ENCODE results near the gene COL8A2. TPM values are rescaled to one million over a fixed set of nuclear protein-coding genes. Genes with fewer than 3 reads are reported as not detected.

Gene COL8A2
- total RNA-seq (10 to 100 TPM; 37.5 to 48.5 TPM), polyA plus RNA-seq (10 to 100 TPM; 17.4 to 18.4 TPM)
- long read RNA-seq, donor 1, partial matches to known transcripts = 0 of 123 reads
- long read RNA-seq, donor 1, other reads (novel, unspliced or antisense) = 123 of 123 reads
- long read RNA-seq, donor 2, full-length matches to known transcripts = 30 of 83 reads
- long read RNA-seq, donor 2, partial matches to known transcripts = 0 of 83 reads
- long read RNA-seq, donor 2, other reads (novel, unspliced or antisense) = 53 of 83 reads

- Histone ChIP-seq H3K9me3 (ENCODE audit: control insufficient read depth, low read length) (no peaks in the 10 kb centered on the region), H3K36me3 (ENCODE audit: control insufficient read depth in 1 of 2, insufficient read depth in 2 of 2, low read length in 1 of 2) (no peaks in the 10 kb centered on the region), H3K27ac (ENCODE audit: low read depth in 1 of 2, low read length in 2 of 2) (peak within 1 kb of the TSS; percentile 35 to 50), H3K27me3 (ENCODE audit: control insufficient read depth in 1 of 2, insufficient read depth in 2 of 2, low read length in 1 of 2) (no peaks in the 10 kb centered on the region), H3K4me1 (ENCODE audit: control insufficient read depth in 1 of 2, insufficient read depth in 2 of 2, low read length in 2 of 2) (no peaks in the 10 kb centered on the region), H3K4me3 (ENCODE audit: low read length in 2 of 2) (peak within 1 kb of the TSS; percentile 51 to 65)
- ATAC-seq (ENCODE audit: low FRiP score) = peak; percentile 86
- WGBS, 2 donors = 10 to 22% methylated on average over 33 to 77 of the region's 77 CpGs
- DNase-seq = peak; percentile 75 to 91
- intact Hi-C loops (cut with DNase I) = no loop called here
These were observed at the start of gene COL8A2 for GRCh38 chr1:36125129-36125991. Gene COL8A2, minus strand, starts transcription at chr1:36125222. Its CDS starts 24,980 bp downstream, at chr1:36100242.

GRCh38 chr1:36174713-36175112, 49.7 kb upstream of the COL8A2 start:
- H3K4me1 ChIP-seq (ENCODE audit: control insufficient read depth in 1 of 2, insufficient read depth in 2 of 2, low read length in 2 of 2) = no peaks in the 10 kb centered on the region
- 57 to 62% methylated on average over 11 of the region's 11 CpGs for WGBS, 2 donors
- no peak for ATAC-seq (ENCODE audit: low FRiP score)
- DNase-seq = no peak
- H3K27ac ChIP-seq (ENCODE audit: low read depth in 1 of 2, low read length in 2 of 2) = peak overlapping the region; percentile 34 to 48
- intact Hi-C loops (cut with DNase I) = no loop called here
- no peaks in the 10 kb centered on the region for H3K9me3 ChIP-seq (ENCODE audit: control insufficient read depth, low read length)
- H3K4me3 ChIP-seq (ENCODE audit: low read length in 2 of 2) = no peak overlapping the region
- peaks cover 0 to 40% of the 10 kb centered on the region in 2 donors for H3K36me3 ChIP-seq (ENCODE audit: control insufficient read depth in 1 of 2, insufficient read depth in 2 of 2, low read length in 1 of 2)
- no peaks in the 10 kb centered on the region for H3K27me3 ChIP-seq (ENCODE audit: control insufficient read depth in 1 of 2, insufficient read depth in 2 of 2, low read length in 1 of 2)

GRCh38 chr1:36172983-36173382, 48.0 kb upstream of the COL8A2 start:
- peaks cover 0 to 29% of the 10 kb centered on the region in 2 donors for H3K36me3 ChIP-seq (ENCODE audit: control insufficient read depth in 1 of 2, insufficient read depth in 2 of 2, low read length in 1 of 2)
- no peaks in the 10 kb centered on the region for H3K27me3 ChIP-seq (ENCODE audit: control insufficient read depth in 1 of 2, insufficient read depth in 2 of 2, low read length in 1 of 2)
- no peaks in the 10 kb centered on the region for H3K4me1 ChIP-seq (ENCODE audit: control insufficient read depth in 1 of 2, insufficient read depth in 2 of 2, low read length in 2 of 2)
- ATAC-seq (ENCODE audit: low FRiP score) = no peak
- H3K4me3 ChIP-seq (ENCODE audit: low read length in 2 of 2) = no peak overlapping the region
- no peak overlapping the region for H3K27ac ChIP-seq (ENCODE audit: low read depth in 1 of 2, low read length in 2 of 2)
- no peak for DNase-seq
- H3K9me3 ChIP-seq (ENCODE audit: control insufficient read depth, low read length) = no peaks in the 10 kb centered on the region
- WGBS, 2 donors = 91 to 93% methylated on average over 2 of the region's 2 CpGs
- intact Hi-C loops (cut with DNase I) = no loop called here

- no peak for ATAC-seq (ENCODE audit: low FRiP score)
- no peak overlapping the region for H3K27ac ChIP-seq (ENCODE audit: low read depth in 1 of 2, low read length in 2 of 2)
- no peak for DNase-seq
- no peaks in the 10 kb centered on the region for H3K27me3 ChIP-seq (ENCODE audit: control insufficient read depth in 1 of 2, insufficient read depth in 2 of 2, low read length in 1 of 2)
- H3K4me1 ChIP-seq (ENCODE audit: control insufficient read depth in 1 of 2, insufficient read depth in 2 of 2, low read length in 2 of 2) = no peaks in the 10 kb centered on the region
- no peak overlapping the region for H3K4me3 ChIP-seq (ENCODE audit: low read length in 2 of 2)
- 90 to 92% methylated on average over 21 of the region's 21 CpGs for WGBS, 2 donors
- peaks cover 0 to 27% of the 10 kb centered on the region in 2 donors for H3K36me3 ChIP-seq (ENCODE audit: control insufficient read depth in 1 of 2, insufficient read depth in 2 of 2, low read length in 1 of 2)
- intact Hi-C loops (cut with DNase I) = no loop called here
- H3K9me3 ChIP-seq (ENCODE audit: control insufficient read depth, low read length) = no peaks in the 10 kb centered on the region
These were observed 47.2 kb upstream of the COL8A2 start for GRCh38 chr1:36172017-36172747.

- ATAC-seq (ENCODE audit: low FRiP score) (no peak), DNase-seq (no peak)
- intact Hi-C loops (cut with DNase I) = no loop called here
- Histone ChIP-seq H3K9me3 (ENCODE audit: control insufficient read depth, low read length) (no peaks in the 10 kb centered on the region), H3K27ac (ENCODE audit: low read depth in 1 of 2, low read length in 2 of 2) (peak overlapping the region in 1 of 2 donors; percentile 33), H3K36me3 (ENCODE audit: control insufficient read depth in 1 of 2, insufficient read depth in 2 of 2, low read length in 1 of 2) (peaks cover 0 to 19% of the 10 kb centered on the region in 2 donors), H3K27me3 (ENCODE audit: control insufficient read depth in 1 of 2, insufficient read depth in 2 of 2, low read length in 1 of 2) (no peaks in the 10 kb centered on the region), H3K4me3 (ENCODE audit: low read length in 2 of 2) (no peak overlapping the region), H3K4me1 (ENCODE audit: control insufficient read depth in 1 of 2, insufficient read depth in 2 of 2, low read length in 2 of 2) (no peaks in the 10 kb centered on the region)
- WGBS, 2 donors = 79% methylated on average over 12 of the region's 12 CpGs
These were observed 45.8 kb upstream of the COL8A2 start for GRCh38 chr1:36170643-36171412.

GRCh38 chr1:36168514-36168913, 43.5 kb upstream of the COL8A2 start:
- no peak overlapping the region for H3K4me3 ChIP-seq (ENCODE audit: low read length in 2 of 2)
- intact Hi-C loops (cut with DNase I) = no loop called here
- DNase-seq = no peak
- no peaks in the 10 kb centered on the region for H3K9me3 ChIP-seq (ENCODE audit: control insufficient read depth, low read length)
- WGBS, 2 donors = 83 to 84% methylated on average over 3 of the region's 3 CpGs
- H3K27ac ChIP-seq (ENCODE audit: low read depth in 1 of 2, low read length in 2 of 2) = no peak overlapping the region
- no peak for ATAC-seq (ENCODE audit: low FRiP score)
- no peaks in the 10 kb centered on the region for H3K27me3 ChIP-seq (ENCODE audit: control insufficient read depth in 1 of 2, insufficient read depth in 2 of 2, low read length in 1 of 2)
- H3K4me1 ChIP-seq (ENCODE audit: control insufficient read depth in 1 of 2, insufficient read depth in 2 of 2, low read length in 2 of 2) = no peaks in the 10 kb centered on the region
- H3K36me3 ChIP-seq (ENCODE audit: control insufficient read depth in 1 of 2, insufficient read depth in 2 of 2, low read length in 1 of 2) = peaks cover 0 to 15% of the 10 kb centered on the region in 2 donors

- Histone ChIP-seq H3K36me3 (ENCODE audit: control insufficient read depth in 1 of 2, insufficient read depth in 2 of 2, low read length in 1 of 2) (peaks cover 0 to 8% of the 10 kb centered on the region in 2 donors), H3K27ac (ENCODE audit: low read depth in 1 of 2, low read length in 2 of 2) (no peak overlapping the region), H3K27me3 (ENCODE audit: control insufficient read depth in 1 of 2, insufficient read depth in 2 of 2, low read length in 1 of 2) (no peaks in the 10 kb centered on the region), H3K9me3 (ENCODE audit: control insufficient read depth, low read length) (no peaks in the 10 kb centered on the region), H3K4me3 (ENCODE audit: low read length in 2 of 2) (no peak overlapping the region), H3K4me1 (ENCODE audit: control insufficient read depth in 1 of 2, insufficient read depth in 2 of 2, low read length in 2 of 2) (no peaks in the 10 kb centered on the region)
- 74% methylated on average over 15 of the region's 15 CpGs for WGBS, 2 donors
- no peak for ATAC-seq (ENCODE audit: low FRiP score)
- DNase-seq = no peak
- intact Hi-C loops (cut with DNase I) = no loop called here
These were observed 42.2 kb upstream of the COL8A2 start for GRCh38 chr1:36166938-36167905.
